MCF 10A (cell line): Measurements from ENCODE around the gene LRP1B. TPM values are rescaled to one million over a fixed set of nuclear protein-coding genes. Genes with fewer than 3 reads are reported as not detected.
A peak's percentile ranks its signal among the peaks of the same experiment; 100 is the strongest.

ENCODE experiments used
- BruUV-seq: library from RNA; stranded (reverse); fragments of 400-500 nt; replicated peaks from 2 replicates; lab custom pipeline; 2021; lab: Mats Ljungman, UMichigan
- CTCF ChIA-PET: fragments of 300-600 bp; sonication (Branson Sonifier 250); formaldehyde crosslinking; extraction: SDS; loops from one replicate; lab custom pipeline; 2021; ENCODE audit warnings: antibody characterized with exemption, inconsistent platforms; lab: Yijun Ruan, JAX
- POLR2A ChIA-PET: fragments of 300-600, 350-650 bp; sonication (Branson Sonifier 250); formaldehyde crosslinking; extraction: SDS; loops from one replicate; lab custom pipeline; 2020; ENCODE audit warnings: antibody characterized with exemption, inconsistent platforms; lab: Yijun Ruan, JAX
- DNase-seq: peaks from one replicate; pipeline ENCODE4 v3.0.0-alpha.2; 2018; ENCODE audit not compliant: unreplicated experiment
- H3K27ac Mint-ChIP-seq: one replicate; pipeline ENCODE4 v1.8.0; 2022; ENCODE audit warnings: mild to moderate bottlenecking, low read depth, mixed read lengths; ENCODE audit not compliant: unreplicated experiment
- H3K27me3 Mint-ChIP-seq: one replicate; pipeline ENCODE4 v1.8.0; 2022; ENCODE audit warnings: mixed read lengths; ENCODE audit not compliant: insufficient read depth, unreplicated experiment
- H3K36me3 Mint-ChIP-seq: one replicate; pipeline ENCODE4 v1.8.0; 2022; ENCODE audit warnings: mild to moderate bottlenecking, moderate library complexity, mixed read lengths; ENCODE audit not compliant: insufficient read depth, unreplicated experiment
- H3K4me1 Mint-ChIP-seq: one replicate; pipeline ENCODE4 v1.8.0; 2022; ENCODE audit warnings: mixed read lengths; ENCODE audit not compliant: insufficient read depth, unreplicated experiment
- H3K4me3 Mint-ChIP-seq: one replicate; pipeline ENCODE4 v1.8.0; 2022; ENCODE audit warnings: mild to moderate bottlenecking, moderate library complexity, mixed read lengths; ENCODE audit not compliant: unreplicated experiment
- H3K9me3 Mint-ChIP-seq: one replicate; pipeline ENCODE4 v1.8.0; 2022; ENCODE audit warnings: mixed read lengths; ENCODE audit not compliant: unreplicated experiment
- intact Hi-C: fragments of 100-400 bp; cut with micrococcal nuclease; formaldehyde crosslinking; loops from 2 replicates; pipeline ENCODE4 v1.14.1; 2022
- total RNA-seq: library from RNA; stranded (reverse); gene quantifications from 2 replicates; pipeline ENCODE4 v1.2.3, GENCODE V29; 2022
- TF ChIP-seq, protein P1 (sequence below): fragments of 200-600 bp; IDR thresholded peaks from one replicate; pipeline ENCODE4 v1.8.0; 2022; ENCODE audit warnings: antibody characterized with exemption, mild to moderate bottlenecking; ENCODE audit not compliant: unreplicated experiment

Gene LRP1B
- total RNA-seq, 1 experiment from 2014 or later: not detected

DNA sequence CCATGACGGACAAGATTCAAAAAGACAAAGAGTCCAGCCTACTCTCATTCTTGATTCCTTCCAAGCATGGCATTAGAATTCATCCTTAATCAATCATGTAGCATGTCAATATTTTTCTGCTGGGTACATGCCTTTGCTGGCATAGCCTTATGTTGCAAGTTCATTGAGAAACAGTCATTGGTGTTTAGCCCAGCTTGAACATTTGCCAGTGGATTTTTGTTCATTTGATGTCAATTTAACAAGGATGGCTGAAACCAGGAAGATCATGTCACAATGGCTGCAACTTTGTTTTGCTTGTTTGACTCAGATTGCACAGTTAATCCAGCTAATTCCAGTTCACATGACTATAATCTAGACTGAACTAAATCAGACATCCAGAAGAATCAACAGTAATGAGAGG, 1132.2 kb downstream of the LRP1B start:
- no peaks in the 10 kb centered on the region for H3K36me3 Mint-ChIP-seq
- no TSS peak for BruUV-seq
- peaks cover 9% of the 10 kb centered on the region for H3K4me1 Mint-ChIP-seq
- H3K27ac Mint-ChIP-seq: peak overlapping the region; percentile 54
- CTCF ChIA-PET: interaction anchor here (0.6 kb wide), 1 partner anchor 1154 kb away, joined by 3 read pairs; no protein-coding TSS in a partner anchor
- no peak overlapping the region for H3K4me3 Mint-ChIP-seq
- no peaks in the 10 kb centered on the region for H3K27me3 Mint-ChIP-seq
- TF ChIP-seq, protein P1, sequence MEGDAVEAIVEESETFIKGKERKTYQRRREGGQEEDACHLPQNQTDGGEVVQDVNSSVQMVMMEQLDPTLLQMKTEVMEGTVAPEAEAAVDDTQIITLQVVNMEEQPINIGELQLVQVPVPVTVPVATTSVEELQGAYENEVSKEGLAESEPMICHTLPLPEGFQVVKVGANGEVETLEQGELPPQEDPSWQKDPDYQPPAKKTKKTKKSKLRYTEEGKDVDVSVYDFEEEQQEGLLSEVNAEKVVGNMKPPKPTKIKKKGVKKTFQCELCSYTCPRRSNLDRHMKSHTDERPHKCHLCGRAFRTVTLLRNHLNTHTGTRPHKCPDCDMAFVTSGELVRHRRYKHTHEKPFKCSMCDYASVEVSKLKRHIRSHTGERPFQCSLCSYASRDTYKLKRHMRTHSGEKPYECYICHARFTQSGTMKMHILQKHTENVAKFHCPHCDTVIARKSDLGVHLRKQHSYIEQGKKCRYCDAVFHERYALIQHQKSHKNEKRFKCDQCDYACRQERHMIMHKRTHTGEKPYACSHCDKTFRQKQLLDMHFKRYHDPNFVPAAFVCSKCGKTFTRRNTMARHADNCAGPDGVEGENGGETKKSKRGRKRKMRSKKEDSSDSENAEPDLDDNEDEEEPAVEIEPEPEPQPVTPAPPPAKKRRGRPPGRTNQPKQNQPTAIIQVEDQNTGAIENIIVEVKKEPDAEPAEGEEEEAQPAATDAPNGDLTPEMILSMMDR: no peak
- peaks cover 5% of the 10 kb centered on the region for H3K9me3 Mint-ChIP-seq
- POLR2A ChIA-PET: interaction anchor here (1.9 kb wide), 1 partner anchor 21 kb away, joined by 4 read pairs; no protein-coding TSS in a partner anchor
- peak; percentile 3 for DNase-seq
- intact Hi-C loops: no loop called here

DNA sequence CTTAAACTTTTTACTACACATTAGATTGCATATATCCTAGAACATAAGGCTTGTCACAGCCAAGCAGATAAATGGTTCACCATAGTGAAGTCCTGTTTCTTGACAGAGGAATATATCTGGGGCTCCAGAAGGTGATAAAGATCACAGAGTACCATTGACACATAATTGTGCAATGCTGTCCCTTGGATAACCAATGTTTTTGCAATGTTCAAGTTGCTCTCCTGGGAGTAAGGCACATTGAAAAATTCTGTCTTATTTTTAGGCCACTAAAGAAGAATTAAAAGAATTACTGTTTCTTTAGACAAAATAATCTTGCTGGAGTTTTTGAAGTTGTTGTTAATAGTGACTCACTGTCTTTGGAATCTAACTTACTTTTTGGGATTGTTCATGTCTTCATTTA, 1132.8 kb downstream of the LRP1B start:
- BruUV-seq: no TSS peak
- no peaks in the 10 kb centered on the region for H3K27me3 Mint-ChIP-seq
- POLR2A ChIA-PET: interaction anchor here (1.9 kb wide), 1 partner anchor 22 kb away, joined by 4 read pairs; no protein-coding TSS in a partner anchor
- TF ChIP-seq, protein P1: no peak
- CTCF ChIA-PET: interaction anchor here (0.6 kb wide), 1 partner anchor 1155 kb away, joined by 3 read pairs; no protein-coding TSS in a partner anchor
- no peaks in the 10 kb centered on the region for H3K9me3 Mint-ChIP-seq
- peaks cover 9% of the 10 kb centered on the region for H3K4me1 Mint-ChIP-seq
- H3K36me3 Mint-ChIP-seq: no peaks in the 10 kb centered on the region
- no peak overlapping the region for H3K4me3 Mint-ChIP-seq
- intact Hi-C loops: no loop called here
- DNase-seq: no peak
- peak overlapping the region; percentile 54 for H3K27ac Mint-ChIP-seq

DNA sequence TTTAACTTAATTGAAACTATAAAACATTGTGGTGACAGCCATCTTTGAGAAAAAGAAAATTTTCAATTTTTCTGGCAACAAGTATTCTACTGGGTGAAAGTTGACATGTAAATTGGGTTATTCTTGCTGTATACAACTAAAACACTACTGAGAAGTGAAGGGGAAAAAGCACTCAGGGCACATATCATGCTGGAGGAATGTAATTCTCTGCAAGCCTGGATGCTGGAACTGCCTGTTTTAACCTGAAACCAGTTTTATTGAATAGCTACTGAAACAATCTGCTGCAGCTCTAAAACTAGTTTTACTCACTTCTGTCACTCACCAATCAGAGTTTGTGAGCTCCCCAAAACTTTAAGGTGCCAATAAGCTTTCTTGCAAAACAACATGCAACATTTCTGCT, 1136.0 kb downstream of the LRP1B start:
- TF ChIP-seq, protein P1: no peak
- peaks cover 9% of the 10 kb centered on the region for H3K4me1 Mint-ChIP-seq
- no peaks in the 10 kb centered on the region for H3K27me3 Mint-ChIP-seq
- no peak overlapping the region for H3K4me3 Mint-ChIP-seq
- intact Hi-C loops: no loop called here
- BruUV-seq: no TSS peak
- H3K27ac Mint-ChIP-seq: no peak overlapping the region
- DNase-seq: no peak
- no peaks in the 10 kb centered on the region for H3K9me3 Mint-ChIP-seq
- no peaks in the 10 kb centered on the region for H3K36me3 Mint-ChIP-seq
- ChIA-PET POLR2A (no interaction called here), CTCF (no interaction called here)

DNA sequence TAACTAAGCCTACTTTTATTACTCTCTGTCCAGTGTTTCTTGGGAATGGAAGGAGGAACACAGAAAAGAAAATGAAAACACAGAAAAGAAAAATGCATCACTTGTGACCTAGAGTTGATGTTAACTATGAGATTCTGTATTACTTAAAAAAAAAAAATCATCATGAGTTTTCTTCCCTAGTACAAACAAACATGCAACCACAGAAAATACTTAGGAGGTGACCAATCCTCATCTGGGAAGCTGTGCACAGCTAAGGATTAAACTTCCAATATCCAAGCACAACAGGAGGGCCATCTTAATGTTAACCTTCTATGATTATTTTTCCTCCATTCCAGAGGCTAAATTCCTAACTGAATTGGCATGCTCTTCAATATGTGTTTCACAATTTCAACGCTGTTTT, 1140.4 kb downstream of the LRP1B start:
- TF ChIP-seq, protein P1: no peak
- no peaks in the 10 kb centered on the region for H3K36me3 Mint-ChIP-seq
- intact Hi-C loops: no loop called here
- no peaks in the 10 kb centered on the region for H3K9me3 Mint-ChIP-seq
- H3K27ac Mint-ChIP-seq: peak overlapping the region; percentile 23
- ChIA-PET CTCF (no interaction called here), POLR2A (interaction anchor here (0.7 kb wide), 1 partner anchor 34 kb away, joined by 3 read pairs; no protein-coding TSS in a partner anchor)
- no peak overlapping the region for H3K4me3 Mint-ChIP-seq
- BruUV-seq: no TSS peak
- DNase-seq: peak; percentile 48
- no peaks in the 10 kb centered on the region for H3K27me3 Mint-ChIP-seq
- H3K4me1 Mint-ChIP-seq: no peaks in the 10 kb centered on the region
